ENCODE data around the gene TINAGL1. TPM values are rescaled to one million over a fixed set of nuclear protein-coding genes. Genes with fewer than 3 reads are reported as not detected.

The TINAGL1 gene
- total RNA-seq, 1 donor from 2014 or later: not detected

DNA sequence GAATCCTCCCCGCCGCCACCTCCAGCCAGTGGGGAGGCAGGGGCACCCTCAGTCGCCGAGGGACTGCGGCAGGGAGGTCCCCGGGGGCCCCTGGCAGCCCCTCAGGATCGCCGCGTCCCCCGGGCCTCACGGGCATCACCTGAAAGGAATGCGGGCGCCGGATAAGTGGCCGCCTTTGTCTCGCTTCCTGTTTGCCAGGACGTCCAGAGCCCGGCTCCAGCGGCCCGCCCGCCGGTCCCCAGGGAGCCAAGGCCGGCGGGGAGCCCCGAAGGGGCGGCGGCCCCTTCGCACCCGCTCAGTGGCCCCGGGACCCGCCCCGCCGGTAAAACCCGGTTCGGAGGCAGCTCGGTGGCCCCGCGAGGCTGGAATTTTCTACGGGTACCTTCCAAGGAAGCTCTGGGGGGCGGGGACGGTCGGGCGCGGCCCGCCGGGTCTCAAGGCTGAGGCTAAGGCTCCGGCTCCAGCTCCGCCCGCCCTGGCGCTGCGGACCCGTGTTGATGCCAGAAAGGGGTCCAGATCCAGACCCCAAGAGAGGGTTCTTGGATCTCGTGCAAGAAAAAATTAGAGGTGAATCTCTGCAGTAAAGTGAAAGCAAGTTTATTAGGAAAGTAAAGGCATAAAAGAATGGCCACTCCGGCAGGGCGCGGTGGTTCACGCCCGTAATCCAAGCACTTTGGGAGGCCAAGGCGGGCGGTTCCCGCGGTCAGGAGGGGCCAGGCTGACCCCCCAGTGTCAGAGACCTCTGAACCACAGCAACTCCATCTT lies 12.6 kb downstream of the TINAGL1 start:
- ATAC-seq (ENCODE audit: low read depth) (peak; percentile 18), DNase-seq (no peak)
- POLR2A ChIA-PET: no interaction called here
- CTCF ChIA-PET: no interaction called here
- Mint-ChIP-seq H3K4me1 (peaks cover 10% of the 10 kb centered on the region), H3K4me3 (peak overlapping the region; percentile 32), H3K9me3 (no peaks in the 10 kb centered on the region), H3K27me3 (peaks cover 26% of the 10 kb centered on the region), H3K27ac (no peak overlapping the region), H3K36me3 (ENCODE audit: low read depth) (no peaks in the 10 kb centered on the region)
- intact Hi-C loops (cut with micrococcal nuclease): loop anchor here (1.0 to 2.0 kb wide), 2 partner anchors 16 to 28 kb away; partner anchors contain the start of gene HCRTR1
- TF ChIP-seq, protein P1, sequence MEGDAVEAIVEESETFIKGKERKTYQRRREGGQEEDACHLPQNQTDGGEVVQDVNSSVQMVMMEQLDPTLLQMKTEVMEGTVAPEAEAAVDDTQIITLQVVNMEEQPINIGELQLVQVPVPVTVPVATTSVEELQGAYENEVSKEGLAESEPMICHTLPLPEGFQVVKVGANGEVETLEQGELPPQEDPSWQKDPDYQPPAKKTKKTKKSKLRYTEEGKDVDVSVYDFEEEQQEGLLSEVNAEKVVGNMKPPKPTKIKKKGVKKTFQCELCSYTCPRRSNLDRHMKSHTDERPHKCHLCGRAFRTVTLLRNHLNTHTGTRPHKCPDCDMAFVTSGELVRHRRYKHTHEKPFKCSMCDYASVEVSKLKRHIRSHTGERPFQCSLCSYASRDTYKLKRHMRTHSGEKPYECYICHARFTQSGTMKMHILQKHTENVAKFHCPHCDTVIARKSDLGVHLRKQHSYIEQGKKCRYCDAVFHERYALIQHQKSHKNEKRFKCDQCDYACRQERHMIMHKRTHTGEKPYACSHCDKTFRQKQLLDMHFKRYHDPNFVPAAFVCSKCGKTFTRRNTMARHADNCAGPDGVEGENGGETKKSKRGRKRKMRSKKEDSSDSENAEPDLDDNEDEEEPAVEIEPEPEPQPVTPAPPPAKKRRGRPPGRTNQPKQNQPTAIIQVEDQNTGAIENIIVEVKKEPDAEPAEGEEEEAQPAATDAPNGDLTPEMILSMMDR (IDR thresholded peaks at IDR 0.05): no peak

DNA sequence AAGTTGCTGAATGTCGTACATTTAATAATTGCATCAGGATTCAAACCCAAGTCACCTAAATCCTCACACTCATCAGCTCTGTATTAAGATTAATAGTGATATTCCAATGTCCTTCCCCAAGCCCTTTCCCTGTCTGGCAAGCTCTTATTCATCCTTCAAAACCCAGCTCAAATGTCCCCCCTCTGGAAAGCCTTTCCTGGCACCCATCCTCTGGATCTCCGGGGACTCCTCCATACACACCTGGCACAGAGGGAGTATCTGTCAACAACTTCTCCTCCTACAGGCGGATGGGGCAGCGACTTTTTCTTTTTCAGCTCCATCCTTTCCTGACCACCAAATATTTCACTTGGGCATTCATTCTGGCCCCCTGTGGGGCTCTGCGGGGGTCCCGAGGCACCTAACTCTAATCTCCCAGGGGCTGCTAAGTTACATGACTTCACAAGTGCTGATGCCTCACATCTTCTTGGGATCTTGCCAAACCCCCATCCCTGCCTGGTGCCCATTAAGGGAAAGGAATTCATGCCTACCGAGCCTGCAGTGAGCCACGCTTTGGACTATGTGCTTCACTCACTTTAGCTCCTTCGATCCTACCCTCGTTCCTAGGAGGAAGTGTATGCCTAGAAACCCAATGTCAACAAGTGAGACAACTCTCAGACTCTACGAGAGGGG lies 15.2 kb downstream of the TINAGL1 start:
- TF ChIP-seq, protein P1 (IDR thresholded peaks at IDR 0.05): no peak
- Mint-ChIP-seq H3K27me3 (peaks cover 25% of the 10 kb centered on the region), H3K4me3 (no peak overlapping the region), H3K36me3 (ENCODE audit: low read depth) (no peaks in the 10 kb centered on the region), H3K27ac (no peak overlapping the region), H3K4me1 (peaks cover 18% of the 10 kb centered on the region), H3K9me3 (no peaks in the 10 kb centered on the region)
- DNase-seq: peak; percentile 4
- no peak for ATAC-seq (ENCODE audit: low read depth)
- ChIA-PET CTCF (interaction anchor here (1.2 to 1.4 kb wide), 2 partner anchors 11 to 38 kb away, joined by 3 to 4 read pairs; no protein-coding TSS in a partner anchor), POLR2A (no interaction called here)
- intact Hi-C loops (cut with micrococcal nuclease): no loop called here

DNA sequence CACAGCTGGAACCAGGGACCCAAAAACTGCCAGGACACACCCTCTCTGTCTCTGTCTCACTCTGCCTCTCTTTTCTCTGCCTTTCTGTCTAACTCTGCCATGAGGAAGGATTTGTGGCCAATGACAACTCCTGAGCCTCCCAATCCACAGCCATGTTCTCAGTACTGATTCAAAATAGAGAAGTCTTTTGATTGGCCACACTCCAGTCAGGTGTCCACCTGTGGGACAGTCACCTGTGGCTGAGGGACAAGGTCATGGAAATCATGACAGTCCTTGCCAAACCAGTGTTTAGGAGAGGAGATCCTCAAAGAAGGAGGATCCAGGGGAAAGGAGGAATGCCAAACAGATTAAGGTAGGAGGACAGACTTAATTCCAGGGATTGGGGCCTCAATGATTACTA lies 15.8 kb downstream of the TINAGL1 start:
- Mint-ChIP-seq H3K27ac (no peak overlapping the region), H3K36me3 (ENCODE audit: low read depth) (no peaks in the 10 kb centered on the region), H3K9me3 (no peaks in the 10 kb centered on the region), H3K27me3 (peaks cover 25% of the 10 kb centered on the region), H3K4me1 (peaks cover 21% of the 10 kb centered on the region), H3K4me3 (no peak overlapping the region)
- ChIA-PET POLR2A (no interaction called here), CTCF (interaction anchor here (0.7 to 1.0 kb wide), 2 partner anchors 25 to 48 kb away, joined by 3 read pairs; partner anchors contain the start of gene HCRTR1)
- TF ChIP-seq, protein P1 (IDR thresholded peaks at IDR 0.05): no peak
- DNase-seq (no peak), ATAC-seq (ENCODE audit: low read depth) (no peak)
- intact Hi-C loops (cut with micrococcal nuclease): no loop called here

GRCh38 chr1:31593136-31593665 lies 16.9 kb downstream of the TINAGL1 start:
- DNase-seq (no peak), ATAC-seq (ENCODE audit: low read depth) (no peak)
- TF ChIP-seq, protein P1 (IDR thresholded peaks at IDR 0.05): no peak
- Mint-ChIP-seq H3K27ac (no peak overlapping the region), H3K4me1 (peaks cover 15% of the 10 kb centered on the region), H3K36me3 (ENCODE audit: low read depth) (no peaks in the 10 kb centered on the region), H3K27me3 (peaks cover 18% of the 10 kb centered on the region), H3K4me3 (no peak overlapping the region), H3K9me3 (no peaks in the 10 kb centered on the region)
- POLR2A ChIA-PET: interaction anchor here (0.6 kb wide), 2 partner anchors 19 to 43 kb away, joined by 3 read pairs; no protein-coding TSS in a partner anchor
- CTCF ChIA-PET: interaction anchor here (0.7 to 1.2 kb wide), 3 partner anchors 13 to 47 kb away, joined by 3 to 4 read pairs (median 3); partner anchors contain the start of gene HCRTR1
- intact Hi-C loops (cut with micrococcal nuclease): no loop called here

Data from activated B cell treated with CpG ODN at 0.5 μM for 24 hours (primary cell).